HepG2 (cell line): Measurements from ENCODE around the gene ACP1. TPM values are rescaled to one million over a fixed set of nuclear protein-coding genes. Genes with fewer than 3 reads are reported as not detected.

ENCODE experiments used
- ARID2 ChIP-seq: sonication (generic); formaldehyde crosslinking; IDR thresholded peaks from 2 replicates; pipeline ENCODE4 v1.8.1; 2022; ENCODE audit warnings: mild to moderate bottlenecking, missing genetic modification reagents, borderline replicate concordance
- BHLHE40 ChIP-seq: IDR thresholded peaks from 2 replicates; pipeline ENCODE4 v1.6.1; 2011; ENCODE audit warnings: low read length, improper control_type of control experiment
- CBFB ChIP-seq: sonication (generic); formaldehyde crosslinking; IDR thresholded peaks from 2 replicates; pipeline ENCODE4 v1.4.0; 2020; ENCODE audit warnings: missing genetic modification reagents
- FOXK1 ChIP-seq: sonication (generic); formaldehyde crosslinking; IDR thresholded peaks from 2 replicates; pipeline ENCODE4 v1.4.0; 2020; ENCODE audit warnings: low read depth, missing genetic modification reagents, borderline replicate concordance
- HNRNPLL ChIP-seq: fragments of 200-400 bp; formaldehyde crosslinking; IDR thresholded peaks from 2 replicates; pipeline ENCODE4 v1.6.1; 2017; ENCODE audit warnings: mild to moderate bottlenecking, low read depth, low read length; ENCODE audit not compliant: poor library complexity, severe bottlenecking
- MYC ChIP-seq: sonication (generic); formaldehyde crosslinking; IDR thresholded peaks from 2 replicates; pipeline ENCODE4 v1.9.0; 2021; ENCODE audit warnings: missing genetic modification reagents, borderline replicate concordance
- PRPF4 ChIP-seq: fragments of 200-400 bp; formaldehyde crosslinking; IDR thresholded peaks from 2 replicates; pipeline ENCODE4 v1.6.1; 2016; ENCODE audit warnings: low read length, low read depth; ENCODE audit not compliant: poor library complexity, severe bottlenecking
- THAP8 ChIP-seq: sonication (generic); formaldehyde crosslinking; IDR thresholded peaks from 2 replicates; pipeline ENCODE4 v1.5.1; 2020; ENCODE audit warnings: missing genetic modification reagents, mild to moderate bottlenecking, borderline replicate concordance
- UBTF ChIP-seq: sonication (generic); formaldehyde crosslinking; IDR thresholded peaks from 2 replicates; pipeline ENCODE4 v1.4.0; 2020; ENCODE audit warnings: mild to moderate bottlenecking, missing genetic modification reagents
- ZBTB4 ChIP-seq: sonication (generic); formaldehyde crosslinking; IDR thresholded peaks from 2 replicates; pipeline ENCODE4 v1.4.0; 2020; ENCODE audit warnings: missing genetic modification reagents, mild to moderate bottlenecking, borderline replicate concordance
- ZNF234 ChIP-seq: sonication (generic); formaldehyde crosslinking; conservative IDR thresholded peaks from 2 replicates; pipeline ENCODE4 v1.5.1; 2020; ENCODE audit warnings: mild to moderate bottlenecking, missing genetic modification reagents
- ZNF687 ChIP-seq: sonication (generic); formaldehyde crosslinking; IDR thresholded peaks from 2 replicates; pipeline ENCODE4 v1.5.1; 2020; ENCODE audit warnings: mild to moderate bottlenecking, missing genetic modification reagents, moderate library complexity
- ZNF7 ChIP-seq: IDR thresholded peaks from 2 replicates; pipeline ENCODE4 v1.6.1; 2016; ENCODE audit warnings: missing biosample characterization, missing genetic modification reagents
- ZNF724P ChIP-seq: sonication (generic); formaldehyde crosslinking; IDR thresholded peaks from 2 replicates; pipeline ENCODE4 v1.8.0; 2022; ENCODE audit warnings: missing genetic modification reagents, borderline replicate concordance
- polyA plus RNA-seq, 8 experiments: library from polyadenylated mRNA; depleted of rRNA in 3 of 8; stranded (reverse) in 7 of 8; unstranded in 1 of 8; fragments of >200 nt; fragmentation: Illumina TruSeq in 4 of 8; extraction: Trizol in 4 of 8; gene quantifications; 2 replicates each; pipeline versions ENCODE4 v1.2.1 to v1.2.3, GENCODE V29; 2011 to 2016; ENCODE audit warnings: low read depth in 4 of 8, missing spikeins in 1 of 8, mixed read lengths in 1 of 8; ENCODE audit not compliant: insufficient read depth in 1 of 8
- total RNA-seq, 5 experiments: library from RNA; depleted of rRNA; stranded (reverse); fragments of >200 nt; fragmentation: Illumina TruSeq; extraction: Trizol; gene quantifications; 2 replicates each; pipeline ENCODE4 v1.2.3, GENCODE V29; 2016; ENCODE audit warnings: low read depth in 1 of 5

Gene ACP1
- total and polyA plus RNA-seq, 2 of the 13 experiments (the other 11 are each of a cell fraction or from before 2014, with no cell fraction given): 246 to 348 TPM

GRCh38 chr2:289362-290089 lies 24.8 kb downstream of the ACP1 start (continued):
- TF ChIP-seq ZNF234 (0 out of 2 replicates have a peak, but pooled peaks have one; percentile 28), ZBTB4 (CRISPR knock-in tag) (peak; percentile 86; the same call in 1 of the 2 replicates), ZNF687 (peak; percentile 92), ZNF724P (CRISPR knock-in tag) (peak; percentile 50; the same call in 1 of the 2 replicates), FOXK1 (CRISPR knock-in tag) (no peak), PRPF4 (no peak), UBTF (CRISPR knock-in tag) (peak; percentile 50; the same call in 1 of the 2 replicates), HNRNPLL (peak; percentile 74), MYC (0 out of 2 replicates have a peak, but pooled peaks have one; percentile 43), CBFB (CRISPR knock-in tag) (no peak), ARID2 (CRISPR knock-in tag) (peak; percentile 84; the same call in 1 of the 2 replicates), THAP8 (CRISPR knock-in tag) (0 out of 2 replicates have a peak, but pooled peaks have one; percentile 22), ZNF7 (CRISPR knock-in tag) (no peak), BHLHE40 (peak; percentile 86)
